ENCODE measurements around the gene MS4A18. TPM values are rescaled to one million over a fixed set of nuclear protein-coding genes. Genes with fewer than 3 reads are reported as not detected.

MS4A18 gene
- total and polyA plus RNA-seq, 2 experiments from 2014 or later: not detected

DNA sequence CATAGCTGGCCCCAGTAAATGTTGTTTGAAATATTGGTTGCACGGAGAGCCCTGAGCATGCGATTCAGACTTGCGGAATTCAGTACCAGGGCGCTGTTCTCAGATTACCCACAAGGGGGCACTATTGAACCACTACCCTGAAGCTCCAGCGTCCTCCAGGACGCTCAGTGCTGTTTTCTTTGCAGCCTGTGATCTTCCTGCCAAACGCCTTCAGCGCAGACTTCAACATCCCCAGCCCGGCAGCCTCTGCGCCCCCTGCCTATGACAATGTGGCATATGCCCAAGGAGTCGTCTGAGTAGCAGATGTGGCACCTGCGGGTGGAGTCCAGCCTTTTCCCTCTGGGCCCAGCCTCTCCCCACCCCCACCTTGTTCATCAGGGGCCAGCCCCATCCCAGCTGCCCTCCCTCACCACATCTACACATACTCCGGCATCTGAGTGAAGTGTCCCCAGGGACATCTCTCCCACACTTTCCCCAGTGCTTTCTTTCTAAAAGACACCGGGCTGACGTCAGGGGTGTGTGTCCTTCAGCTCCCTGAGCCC is 51.0 kb downstream of the MS4A18 start:
- no peak overlapping the region for H2AFZ ChIP-seq
- no peaks in the 10 kb centered on the region for H3K27me3 ChIP-seq
- DNase-seq (ENCODE audit: low spot score): peak; percentile 91
- 21% methylated on average over 15 of the region's 15 CpGs for WGBS (ENCODE audit: low lambda C conversion rate, missing lambda C conversion rate)
- no peak overlapping the region for H3K4me3 ChIP-seq
- H3K27ac ChIP-seq: no peak overlapping the region
- no peak overlapping the region for H3K4me2 ChIP-seq
- no peaks in the 10 kb centered on the region for H3K9me3 ChIP-seq (ENCODE audit: low read depth)
- no peak for TF ChIP-seq EZH2phosphoT487 (IDR thresholded peaks at IDR 0.05; ENCODE audit: low read depth, severe bottlenecking, unreplicated experiment)
- no peak for TF ChIP-seq EZH2 (IDR thresholded peaks at IDR 0.05; ENCODE audit: borderline replicate concordance)
- TF ChIP-seq, protein P1, sequence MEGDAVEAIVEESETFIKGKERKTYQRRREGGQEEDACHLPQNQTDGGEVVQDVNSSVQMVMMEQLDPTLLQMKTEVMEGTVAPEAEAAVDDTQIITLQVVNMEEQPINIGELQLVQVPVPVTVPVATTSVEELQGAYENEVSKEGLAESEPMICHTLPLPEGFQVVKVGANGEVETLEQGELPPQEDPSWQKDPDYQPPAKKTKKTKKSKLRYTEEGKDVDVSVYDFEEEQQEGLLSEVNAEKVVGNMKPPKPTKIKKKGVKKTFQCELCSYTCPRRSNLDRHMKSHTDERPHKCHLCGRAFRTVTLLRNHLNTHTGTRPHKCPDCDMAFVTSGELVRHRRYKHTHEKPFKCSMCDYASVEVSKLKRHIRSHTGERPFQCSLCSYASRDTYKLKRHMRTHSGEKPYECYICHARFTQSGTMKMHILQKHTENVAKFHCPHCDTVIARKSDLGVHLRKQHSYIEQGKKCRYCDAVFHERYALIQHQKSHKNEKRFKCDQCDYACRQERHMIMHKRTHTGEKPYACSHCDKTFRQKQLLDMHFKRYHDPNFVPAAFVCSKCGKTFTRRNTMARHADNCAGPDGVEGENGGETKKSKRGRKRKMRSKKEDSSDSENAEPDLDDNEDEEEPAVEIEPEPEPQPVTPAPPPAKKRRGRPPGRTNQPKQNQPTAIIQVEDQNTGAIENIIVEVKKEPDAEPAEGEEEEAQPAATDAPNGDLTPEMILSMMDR (IDR thresholded peaks at IDR 0.05; ENCODE audit: poor library complexity): peak; percentile 83
- H3K4me1 ChIP-seq (ENCODE audit: insufficient read depth): peaks cover 3% of the 10 kb centered on the region
- no peaks in the 10 kb centered on the region for H3K79me2 ChIP-seq
- no peaks in the 10 kb centered on the region for H3K9me2 ChIP-seq (replicated peaks; ENCODE audit: insufficient read depth)
- no peaks in the 10 kb centered on the region for H4K20me1 ChIP-seq (ENCODE audit: insufficient read depth, poor library complexity, severe bottlenecking)
- H3K36me3 ChIP-seq (replicated peaks; ENCODE audit: insufficient read depth, low read depth): no peaks in the 10 kb centered on the region

DNA sequence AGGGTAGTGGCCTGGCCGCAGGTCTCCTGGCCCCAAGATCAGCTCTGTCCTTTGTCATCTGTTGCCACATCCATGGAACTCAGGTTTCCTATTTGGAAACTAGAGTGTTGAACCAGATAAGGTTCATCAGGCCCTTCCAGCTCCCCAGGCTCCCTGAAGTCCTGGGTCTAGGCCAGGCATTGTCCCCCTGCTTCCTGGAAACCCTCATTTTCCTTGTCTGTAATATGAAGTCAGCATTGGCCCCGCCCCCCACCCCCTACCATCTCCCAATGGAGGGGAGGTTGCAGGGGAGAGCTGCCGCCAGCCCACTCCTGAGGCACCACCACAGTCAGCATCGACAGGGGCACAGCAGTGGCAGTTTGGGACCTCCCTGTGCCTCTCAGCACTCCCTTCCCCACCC is 51.6 kb downstream of the MS4A18 start:
- Histone ChIP-seq H3K9me2 (replicated peaks; ENCODE audit: insufficient read depth) (no peaks in the 10 kb centered on the region), H3K4me2 (no peak overlapping the region), H3K27ac (no peak overlapping the region), H3K9me3 (ENCODE audit: low read depth) (no peaks in the 10 kb centered on the region), H2AFZ (no peak overlapping the region), H3K36me3 (replicated peaks; ENCODE audit: insufficient read depth, low read depth) (no peaks in the 10 kb centered on the region), H3K79me2 (no peaks in the 10 kb centered on the region), H3K27me3 (no peaks in the 10 kb centered on the region), H3K4me1 (ENCODE audit: insufficient read depth) (peaks cover 3% of the 10 kb centered on the region), H3K4me3 (no peak overlapping the region), H4K20me1 (ENCODE audit: insufficient read depth, poor library complexity, severe bottlenecking) (no peaks in the 10 kb centered on the region)
- TF ChIP-seq, protein P1 (IDR thresholded peaks at IDR 0.05; ENCODE audit: poor library complexity): no peak
- no peak for TF ChIP-seq EZH2phosphoT487 (IDR thresholded peaks at IDR 0.05; ENCODE audit: low read depth, severe bottlenecking, unreplicated experiment)
- no peak for TF ChIP-seq EZH2 (IDR thresholded peaks at IDR 0.05; ENCODE audit: borderline replicate concordance)
- DNase-seq (ENCODE audit: low spot score): no peak
- WGBS (ENCODE audit: low lambda C conversion rate, missing lambda C conversion rate): 90% methylated on average over 1 of the region's 4 CpGs

DNA sequence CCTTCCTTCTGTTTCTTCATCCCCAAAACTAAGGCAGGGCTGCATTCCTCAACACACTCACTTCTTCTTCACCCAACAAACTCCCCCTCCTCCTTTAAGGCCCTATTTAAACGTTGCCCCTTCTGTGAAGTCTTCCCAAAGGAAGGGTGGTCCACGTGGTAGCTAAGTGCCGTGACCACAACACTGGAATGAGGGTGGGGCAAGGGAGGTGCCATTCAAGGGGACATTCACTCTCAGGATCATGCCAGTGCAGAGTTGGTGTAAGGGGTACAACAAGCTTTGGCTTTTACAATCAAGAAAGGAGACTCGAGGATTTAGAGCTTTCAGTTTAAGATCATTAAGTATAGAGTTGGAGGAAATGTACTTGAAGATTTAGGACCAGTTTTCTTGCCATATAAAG is 52.6 kb downstream of the MS4A18 start:
- Histone ChIP-seq H3K36me3 (replicated peaks; ENCODE audit: insufficient read depth, low read depth) (no peaks in the 10 kb centered on the region), H3K9me3 (ENCODE audit: low read depth) (no peaks in the 10 kb centered on the region), H3K27me3 (no peaks in the 10 kb centered on the region), H3K4me2 (no peak overlapping the region), H3K9me2 (replicated peaks; ENCODE audit: insufficient read depth) (no peaks in the 10 kb centered on the region), H3K27ac (no peak overlapping the region), H3K4me1 (ENCODE audit: insufficient read depth) (peaks cover 3% of the 10 kb centered on the region), H3K79me2 (no peaks in the 10 kb centered on the region), H3K4me3 (no peak overlapping the region), H4K20me1 (ENCODE audit: insufficient read depth, poor library complexity, severe bottlenecking) (no peaks in the 10 kb centered on the region), H2AFZ (no peak overlapping the region)
- 65% methylated on average over 4 of the region's 4 CpGs for WGBS (ENCODE audit: low lambda C conversion rate, missing lambda C conversion rate)
- TF ChIP-seq EZH2phosphoT487 (IDR thresholded peaks at IDR 0.05; ENCODE audit: low read depth, severe bottlenecking, unreplicated experiment) (no peak), EZH2 (IDR thresholded peaks at IDR 0.05; ENCODE audit: borderline replicate concordance) (no peak)
- TF ChIP-seq, protein P1 (IDR thresholded peaks at IDR 0.05; ENCODE audit: poor library complexity): no peak
- DNase-seq (ENCODE audit: low spot score): no peak
